ENCODE data around the gene KCNJ2.

The KCNJ2 gene

GRCh38 chr17:70161519-70161918 lies 7.8 kb upstream of the KCNJ2 start:
- DNase-seq, result no peak

GRCh38 chr17:70165383-70165782 lies 3.9 kb upstream of the KCNJ2 start:
- DNase-seq, result no peak

- DNase-seq, result no peak
These were observed 2.7 kb upstream of the KCNJ2 start for GRCh38 chr17:70166615-70167014.

- DNase-seq, result peak; percentile 82
These were observed 1.0 kb upstream of the KCNJ2 start for GRCh38 chr17:70168044-70168976.

- no peak for DNase-seq
These were observed 621 bp downstream of the KCNJ2 start for GRCh38 chr17:70169709-70170597.

- no peak for DNase-seq
These were observed 1.8 kb downstream of the KCNJ2 start for GRCh38 chr17:70171159-70171558.

- DNase-seq, result no peak
These were observed 3.1 kb downstream of the KCNJ2 start for GRCh38 chr17:70172449-70172848.

GRCh38 chr17:70172923-70173322 lies 3.6 kb downstream of the KCNJ2 start:
- no peak for DNase-seq

GRCh38 chr17:70173681-70174080 lies 4.3 kb downstream of the KCNJ2 start:
- DNase-seq, result no peak

GRCh38 chr17:70181376-70181775 lies 12.0 kb downstream of the KCNJ2 start:
- DNase-seq, result no peak

GRCh38 chr17:70181866-70182265 lies 12.5 kb downstream of the KCNJ2 start:
- no peak for DNase-seq

- DNase-seq, result no peak
These were observed 14.2 kb downstream of the KCNJ2 start for GRCh38 chr17:70183508-70183907.

- no peak for DNase-seq
These were observed 14.9 kb downstream of the KCNJ2 start for GRCh38 chr17:70184207-70184606.

- no peak for DNase-seq
These were observed 15.4 kb downstream of the KCNJ2 start for GRCh38 chr17:70184770-70185169.

GRCh38 chr17:70185285-70185684 lies 16.0 kb downstream of the KCNJ2 start:
- DNase-seq, result no peak

GRCh38 chr17:70187383-70187782 lies 18.1 kb downstream of the KCNJ2 start:
- no peak for DNase-seq

GRCh38 chr17:70190959-70191805 lies 21.9 kb downstream of the KCNJ2 start:
- no peak for DNase-seq

- no peak for DNase-seq
These were observed 25.8 kb downstream of the KCNJ2 start for GRCh38 chr17:70195091-70195490.

- no peak for DNase-seq
These were observed 32.6 kb downstream of the KCNJ2 start for GRCh38 chr17:70201872-70202419.

- no peak for DNase-seq
These were observed 33.5 kb downstream of the KCNJ2 start for GRCh38 chr17:70202840-70203239.

- DNase-seq, result no peak
These were observed 35.1 kb downstream of the KCNJ2 start for GRCh38 chr17:70204431-70204830.

GRCh38 chr17:70205401-70205800 lies 36.1 kb downstream of the KCNJ2 start:
- peak; percentile 41 for DNase-seq
